ENCODE results near the gene DLL4.
A peak's percentile ranks its signal among the peaks of the same experiment; 100 is the strongest.

The DLL4 gene

GRCh38 chr15:40906991-40907802 is 21.9 kb upstream of the DLL4 start:
- peak; percentile 79 for DNase-seq

GRCh38 chr15:40908095-40908494 is 21.0 kb upstream of the DLL4 start:
- DNase-seq = peak; percentile 10

- DNase-seq = peak; percentile 22
Measured at GRCh38 chr15:40909662-40910630, 19.2 kb upstream of the DLL4 start.

GRCh38 chr15:40911141-40911540 is 18.0 kb upstream of the DLL4 start:
- DNase-seq = peak; percentile 28

GRCh38 chr15:40911693-40912092 is 17.4 kb upstream of the DLL4 start:
- DNase-seq = no peak

- peak; percentile 19 for DNase-seq
Measured at GRCh38 chr15:40912478-40912877, 16.7 kb upstream of the DLL4 start.

GRCh38 chr15:40914013-40914412 is 15.1 kb upstream of the DLL4 start:
- no peak for DNase-seq

GRCh38 chr15:40914486-40914885 is 14.7 kb upstream of the DLL4 start:
- no peak for DNase-seq

GRCh38 chr15:40915116-40915661 is 14.0 kb upstream of the DLL4 start:
- no peak for DNase-seq

- DNase-seq = no peak
Measured at GRCh38 chr15:40915679-40916078, 13.5 kb upstream of the DLL4 start.

GRCh38 chr15:40917585-40917984 is 11.6 kb upstream of the DLL4 start:
- DNase-seq = no peak

GRCh38 chr15:40918146-40918798 is 10.9 kb upstream of the DLL4 start:
- no peak for DNase-seq

GRCh38 chr15:40918799-40919392 is 10.2 kb upstream of the DLL4 start:
- no peak for DNase-seq

- DNase-seq = no peak
Measured at GRCh38 chr15:40921949-40922607, 7.1 kb upstream of the DLL4 start.

- DNase-seq = no peak
Measured at GRCh38 chr15:40922608-40923005, 6.5 kb upstream of the DLL4 start.

- no peak for DNase-seq
Measured at GRCh38 chr15:40923551-40923950, 5.6 kb upstream of the DLL4 start.

GRCh38 chr15:40925495-40925862 is 3.7 kb upstream of the DLL4 start:
- DNase-seq = no peak

- no peak for DNase-seq
Measured at GRCh38 chr15:40925863-40926658, 3.1 kb upstream of the DLL4 start.

- no peak for DNase-seq
Measured at GRCh38 chr15:40926659-40927494, 2.3 kb upstream of the DLL4 start.

GRCh38 chr15:40927495-40927872 is 1.7 kb upstream of the DLL4 start:
- DNase-seq = no peak
